ENCODE measurements around the gene FGF22. TPM values are rescaled to one million over a fixed set of nuclear protein-coding genes. Genes with fewer than 3 reads are reported as not detected.

FGF22 gene
- total RNA-seq, 1 donor: under 0.01 TPM

GRCh38 chr19:676339-677105 lies 36.8 kb downstream of the FGF22 start, which contains the start of gene FSTL3:
FSTL3 (plus strand) TSS chr19:676392; CDS start chr19:676424, 32 bp downstream.
- DNase-seq (ENCODE audit: low read depth in 2 of 3, low spot score in 2 of 3): no peak

DNA sequence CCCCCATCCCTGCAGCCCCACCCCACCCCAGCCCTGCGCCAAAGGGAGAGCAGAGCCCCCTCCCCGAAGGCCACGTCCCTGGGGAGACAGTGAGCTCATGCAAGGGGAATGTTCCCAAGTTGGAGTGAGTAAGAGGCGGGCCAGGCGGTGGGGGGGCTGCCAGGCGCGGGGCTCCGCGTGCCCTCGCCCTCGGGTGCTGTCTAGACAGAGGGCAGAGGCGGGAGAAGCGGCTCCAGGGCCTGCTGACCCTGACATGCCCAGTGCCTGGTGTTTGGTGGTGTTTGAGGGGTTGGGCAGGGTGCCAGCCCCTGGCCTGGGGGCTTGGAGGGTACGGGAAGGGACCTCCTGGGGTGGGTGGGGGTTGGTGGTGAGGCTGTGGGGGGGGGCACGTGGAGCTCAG lies 37.5 kb downstream of the FGF22 start:
- DNase-seq (ENCODE audit: low read depth in 2 of 3, low spot score in 2 of 3): no peak

- no peak for DNase-seq (ENCODE audit: low read depth in 2 of 3, low spot score in 2 of 3)
These were observed 38.1 kb downstream of the FGF22 start for GRCh38 chr19:677601-678436.

GRCh38 chr19:678791-679388 lies 39.2 kb downstream of the FGF22 start:
- DNase-seq (ENCODE audit: low read depth in 2 of 3, low spot score in 2 of 3): no peak

GRCh38 chr19:679418-680286 lies 40.0 kb downstream of the FGF22 start:
- peak in 1 of 3 donors; percentile 46 for DNase-seq (ENCODE audit: low read depth in 2 of 3, low spot score in 2 of 3)

DNA sequence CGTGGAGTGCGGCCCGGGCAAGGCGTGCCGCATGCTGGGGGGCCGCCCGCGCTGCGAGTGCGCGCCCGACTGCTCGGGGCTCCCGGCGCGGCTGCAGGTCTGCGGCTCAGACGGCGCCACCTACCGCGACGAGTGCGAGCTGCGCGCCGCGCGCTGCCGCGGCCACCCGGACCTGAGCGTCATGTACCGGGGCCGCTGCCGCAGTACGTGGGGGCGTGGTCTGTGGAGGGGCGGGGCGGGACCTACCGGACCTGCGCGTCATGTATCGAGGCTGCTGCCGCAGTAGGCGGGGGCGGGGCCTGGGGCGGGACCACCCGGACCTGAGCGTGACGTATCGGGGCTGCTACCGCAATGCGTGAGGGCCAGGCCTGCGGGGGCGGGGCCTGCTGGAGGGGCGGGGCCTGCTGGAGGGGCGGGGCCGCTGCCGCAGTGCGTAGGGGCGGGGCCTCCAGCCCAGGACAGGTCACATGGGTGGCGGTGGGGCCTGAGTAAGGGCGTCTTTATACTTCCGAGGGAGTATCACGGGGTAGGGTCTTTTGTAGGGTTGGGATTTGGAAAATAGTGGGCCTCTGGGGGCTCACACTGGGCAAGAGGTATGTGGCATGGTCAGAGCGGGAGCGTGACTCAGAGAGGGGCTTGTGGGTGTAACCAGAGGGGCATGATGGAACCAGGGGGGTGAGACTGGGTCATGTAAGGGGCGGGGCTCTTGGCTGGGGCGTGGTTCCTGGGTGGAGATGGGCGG lies 40.8 kb downstream of the FGF22 start:
- peak; percentile 97 to 98 (median 98) for DNase-seq (ENCODE audit: low read depth in 2 of 3, low spot score in 2 of 3)

DNA sequence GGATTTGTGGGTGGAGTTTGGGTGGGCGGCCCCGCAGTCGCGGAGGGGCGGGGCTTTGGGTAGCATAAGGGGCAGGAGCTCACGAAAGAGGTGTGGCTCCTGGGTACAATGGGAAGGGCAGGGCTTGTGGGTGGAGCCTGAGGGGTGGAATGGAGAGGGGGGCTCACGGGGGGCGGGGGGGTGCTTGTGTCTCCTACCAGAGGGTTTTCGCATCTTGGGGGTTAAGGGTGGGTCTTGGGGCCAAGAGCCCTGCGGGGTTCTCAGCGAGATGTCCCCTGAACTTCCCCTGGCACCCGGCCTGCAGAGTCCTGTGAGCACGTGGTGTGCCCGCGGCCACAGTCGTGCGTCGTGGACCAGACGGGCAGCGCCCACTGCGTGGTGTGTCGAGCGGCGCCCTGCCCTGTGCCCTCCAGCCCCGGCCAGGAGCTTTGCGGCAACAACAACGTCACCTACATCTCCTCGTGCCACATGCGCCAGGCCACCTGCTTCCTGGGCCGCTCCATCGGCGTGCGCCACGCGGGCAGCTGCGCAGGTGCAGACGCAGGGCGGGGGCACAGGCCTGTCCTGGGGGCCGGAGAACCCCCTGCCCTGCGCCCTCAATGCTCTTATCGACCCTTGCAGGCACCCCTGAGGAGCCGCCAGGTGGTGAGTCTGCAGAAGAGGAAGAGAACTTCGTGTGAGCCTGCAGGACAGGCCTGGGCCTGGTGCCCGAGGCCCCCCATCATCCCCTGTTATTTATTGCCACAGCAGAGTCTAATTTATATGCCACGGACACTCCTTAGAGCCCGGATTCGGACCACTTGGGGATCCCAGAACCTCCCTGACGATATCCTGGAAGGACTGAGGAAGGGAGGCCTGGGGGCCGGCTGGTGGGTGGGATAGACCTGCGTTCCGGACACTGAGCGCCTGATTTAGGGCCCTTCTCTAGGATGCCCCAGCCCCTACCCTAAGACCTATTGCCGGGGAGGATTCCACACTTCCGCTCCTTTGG lies 41.6 kb downstream of the FGF22 start:
- peak in 2 of 3 donors; percentile 92 to 96 for DNase-seq (ENCODE audit: low read depth in 2 of 3, low spot score in 2 of 3)

GRCh38 chr19:682678-683320 lies 43.1 kb downstream of the FGF22 start:
- DNase-seq (ENCODE audit: low read depth in 2 of 3, low spot score in 2 of 3): no peak

DNA sequence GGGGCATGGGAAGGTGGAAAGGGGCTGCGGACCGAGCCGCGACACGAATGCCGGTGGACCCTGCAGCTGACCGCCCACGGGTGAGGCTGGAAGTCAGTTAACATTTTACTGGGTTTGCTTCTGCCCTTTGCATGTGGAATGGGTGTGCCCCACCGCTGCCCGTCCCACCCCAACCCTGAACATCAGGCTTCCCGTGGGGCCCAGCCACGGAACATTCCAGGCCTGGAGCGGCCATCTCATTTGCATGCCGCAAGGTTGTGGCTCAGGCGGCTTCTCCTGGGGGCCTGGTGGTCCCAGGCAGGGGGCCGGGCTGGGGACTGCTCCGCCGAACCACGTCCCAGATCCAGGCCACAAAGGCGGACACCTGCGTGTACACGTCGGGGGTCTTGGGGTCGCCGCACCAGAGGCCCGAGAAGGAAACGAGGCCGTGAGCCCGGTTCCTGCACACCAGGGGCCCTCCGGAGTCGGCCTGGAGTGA lies 45.8 kb downstream of the FGF22 start:
- DNase-seq (ENCODE audit: low read depth in 2 of 3, low spot score in 2 of 3): no peak

DNA sequence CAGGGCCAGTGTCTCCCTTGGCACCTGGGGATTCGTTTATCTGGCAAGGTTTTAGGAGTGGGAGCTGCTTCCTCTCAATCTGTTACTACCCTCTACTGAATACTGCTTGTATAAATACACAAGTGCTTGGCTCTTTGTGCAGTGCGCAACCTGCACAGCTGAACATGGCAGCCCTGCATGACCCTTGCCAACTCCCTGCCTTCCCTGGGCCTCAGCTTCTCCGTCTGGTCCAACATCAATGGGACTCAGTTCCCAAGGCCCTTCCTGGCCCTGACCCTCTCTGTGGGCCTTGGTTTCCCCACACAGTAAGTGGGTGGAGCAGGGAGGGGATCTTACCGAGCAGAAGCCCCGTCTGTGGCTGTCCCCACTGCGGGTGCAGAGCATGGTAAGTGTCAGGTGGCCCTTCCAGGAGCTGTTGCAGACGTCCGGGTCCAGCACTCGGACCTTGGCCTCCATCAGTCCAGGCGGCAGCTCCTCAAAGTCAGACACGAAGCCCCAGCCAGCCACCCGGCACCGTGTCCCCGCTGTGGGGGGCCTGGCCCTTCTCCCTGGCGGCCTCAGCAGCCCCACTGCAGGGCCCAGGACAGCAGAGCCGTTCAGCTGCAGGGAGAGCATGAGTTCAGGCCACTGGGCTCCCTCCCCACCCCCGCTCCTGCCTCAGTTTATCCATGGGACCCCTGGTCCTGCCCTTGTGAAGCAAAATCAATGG lies 47.1 kb downstream of the FGF22 start:
- DNase-seq (ENCODE audit: low read depth in 2 of 3, low spot score in 2 of 3): no peak

GRCh38 chr19:687569-688166 lies 48.0 kb downstream of the FGF22 start:
- DNase-seq (ENCODE audit: low read depth in 2 of 3, low spot score in 2 of 3): no peak

GRCh38 chr19:688214-688613 lies 48.5 kb downstream of the FGF22 start:
- no peak for DNase-seq (ENCODE audit: low read depth in 2 of 3, low spot score in 2 of 3)

DNA sequence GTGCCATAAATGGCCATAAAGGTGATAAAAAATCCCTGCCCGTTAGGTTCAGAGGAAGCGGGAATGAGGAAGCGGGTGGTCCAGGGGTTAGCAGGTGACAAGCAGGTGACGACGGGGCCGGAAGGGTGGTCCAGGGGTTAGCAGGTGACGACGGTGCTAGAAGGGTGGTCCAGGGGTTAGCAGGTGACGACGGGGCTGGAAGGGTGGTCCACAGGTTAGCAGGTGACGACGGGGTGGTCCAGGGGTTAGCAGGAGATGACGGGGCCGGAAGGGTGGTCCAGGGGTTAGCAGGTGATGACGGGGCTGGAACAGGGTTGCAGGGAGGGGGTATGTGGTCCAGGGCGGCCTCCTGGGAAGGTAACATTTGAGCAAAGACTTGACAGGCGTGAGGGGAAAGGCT lies 49.3 kb downstream of the FGF22 start:
- no peak for DNase-seq (ENCODE audit: low read depth in 2 of 3, low spot score in 2 of 3)

- DNase-seq (ENCODE audit: low read depth in 2 of 3, low spot score in 2 of 3): no peak
These were observed 50.5 kb downstream of the FGF22 start for GRCh38 chr19:690203-690602.
